HG03521 (cell line): ENCODE data around the gene IPO4.
A peak's percentile ranks its signal among the peaks of the same experiment; 100 is the strongest.
"Not testable (repeated sequence)": the region's sequence is repeated elsewhere in the genome, so short reads cannot be mapped to it uniquely, and the experiment has no call there.

Experiments used
- ATAC-seq: cut with Tn5 transposase; IDR thresholded peaks from one replicate; pipeline ENCODE4 v1.9.1; 2021; ENCODE audit warnings: mild to moderate bottlenecking, moderate library complexity; ENCODE audit not compliant: unreplicated experiment

Gene IPO4

DNA sequence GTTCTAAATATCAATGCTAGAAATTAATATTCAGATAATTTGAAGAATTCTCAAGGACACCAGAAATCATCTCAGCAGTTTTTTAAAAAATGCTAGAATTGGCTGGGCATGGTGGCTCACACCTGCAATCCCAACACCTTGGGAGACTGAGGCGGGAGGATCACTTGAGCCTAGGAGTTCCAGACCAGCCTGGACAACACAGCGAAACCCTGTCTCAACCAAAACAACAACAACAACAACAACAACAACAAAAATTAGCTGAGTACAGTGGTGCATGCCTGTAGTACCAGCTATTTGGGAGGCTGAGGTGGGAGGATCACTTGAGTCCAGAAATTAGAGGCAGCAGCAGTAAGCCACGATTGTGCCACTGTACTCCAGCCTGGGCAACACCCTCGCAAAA, 30.5 kb upstream of the IPO4 start:
- no peak for ATAC-seq

DNA sequence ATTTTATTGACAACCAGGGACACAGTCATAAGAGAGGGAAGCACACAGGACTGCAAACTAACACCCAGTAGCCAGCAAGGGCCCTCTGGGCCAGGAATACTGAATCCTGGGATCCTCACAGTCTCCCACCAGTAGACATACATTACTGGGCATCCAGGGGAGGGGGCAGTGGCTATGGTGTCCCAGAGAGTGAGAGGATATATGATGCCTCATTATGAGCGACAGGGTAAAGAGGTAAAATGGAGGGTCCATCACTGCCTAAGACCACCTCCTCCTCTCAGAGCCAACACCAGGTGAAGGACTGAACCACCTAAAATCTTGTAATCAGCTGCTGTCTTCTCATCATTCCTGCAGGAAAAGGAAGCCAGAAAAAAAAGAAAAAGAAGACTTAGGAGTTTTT, 28.3 kb upstream of the IPO4 start:
- not testable (repeated sequence) for ATAC-seq

DNA sequence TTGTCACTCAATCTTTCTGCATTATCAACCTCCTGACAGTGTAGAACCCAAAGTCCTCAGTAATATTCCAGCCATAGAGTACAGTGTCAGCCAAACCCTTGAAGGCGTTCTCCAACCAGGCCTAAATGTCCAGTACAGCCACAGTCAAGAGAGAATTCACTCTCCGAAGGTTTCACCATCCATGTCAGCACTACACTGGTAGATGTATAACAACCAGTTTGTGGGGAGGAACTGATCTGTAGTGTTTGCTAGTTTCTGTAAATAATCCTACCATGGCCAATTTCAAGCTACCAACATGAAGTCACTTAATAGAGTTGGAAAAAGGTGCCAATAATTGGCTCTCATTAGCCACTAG, 27.7 kb upstream of the IPO4 start:
- ATAC-seq = no peak

DNA sequence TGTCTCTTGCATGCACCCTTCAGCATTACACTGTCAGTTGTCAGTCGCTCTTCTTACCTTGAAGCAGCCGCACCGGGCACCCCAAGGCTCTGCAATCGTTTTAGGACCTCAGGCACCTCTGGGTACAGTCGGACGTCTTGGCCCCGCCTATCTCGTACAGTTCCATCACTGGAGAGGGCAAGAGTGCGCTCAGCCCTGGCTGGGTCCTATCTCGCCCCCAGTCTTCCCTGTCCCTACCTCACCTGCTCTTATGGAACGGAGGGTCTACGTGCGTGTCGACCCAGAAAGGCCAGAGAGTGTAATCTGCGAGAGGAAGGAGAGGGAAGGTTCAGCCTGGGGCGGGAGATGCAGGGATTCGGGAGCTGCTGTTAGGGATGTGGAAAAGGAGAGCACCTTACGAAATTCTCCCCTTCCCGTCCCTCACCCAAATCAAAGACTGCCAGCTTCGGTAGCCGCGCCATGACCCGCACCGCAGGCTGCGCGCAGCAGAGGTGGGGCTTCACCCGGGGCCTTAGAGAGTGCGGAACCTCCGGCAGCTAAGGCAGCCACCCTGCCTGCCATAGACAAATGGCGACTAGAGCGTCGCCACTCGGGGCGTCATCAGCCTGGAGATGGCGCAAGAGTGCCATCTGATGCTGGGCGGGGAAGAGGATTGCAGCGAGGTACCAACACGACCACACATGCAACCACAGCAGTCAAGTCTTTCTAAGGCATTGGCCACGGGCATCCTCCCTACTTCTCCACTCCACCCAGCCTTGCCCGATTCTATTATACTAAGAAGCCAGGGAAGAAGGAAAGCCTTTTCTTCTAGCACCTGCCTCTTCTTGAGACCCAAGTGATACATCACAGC, 27.1 kb upstream of the IPO4 start, which contains the start of gene MDP1:
MDP1 (minus strand) TSS at position 572 of the 850 bp plus-strand sequence; CDS start at position 461, 111 bp downstream.
- peak; percentile 47 for ATAC-seq

DNA sequence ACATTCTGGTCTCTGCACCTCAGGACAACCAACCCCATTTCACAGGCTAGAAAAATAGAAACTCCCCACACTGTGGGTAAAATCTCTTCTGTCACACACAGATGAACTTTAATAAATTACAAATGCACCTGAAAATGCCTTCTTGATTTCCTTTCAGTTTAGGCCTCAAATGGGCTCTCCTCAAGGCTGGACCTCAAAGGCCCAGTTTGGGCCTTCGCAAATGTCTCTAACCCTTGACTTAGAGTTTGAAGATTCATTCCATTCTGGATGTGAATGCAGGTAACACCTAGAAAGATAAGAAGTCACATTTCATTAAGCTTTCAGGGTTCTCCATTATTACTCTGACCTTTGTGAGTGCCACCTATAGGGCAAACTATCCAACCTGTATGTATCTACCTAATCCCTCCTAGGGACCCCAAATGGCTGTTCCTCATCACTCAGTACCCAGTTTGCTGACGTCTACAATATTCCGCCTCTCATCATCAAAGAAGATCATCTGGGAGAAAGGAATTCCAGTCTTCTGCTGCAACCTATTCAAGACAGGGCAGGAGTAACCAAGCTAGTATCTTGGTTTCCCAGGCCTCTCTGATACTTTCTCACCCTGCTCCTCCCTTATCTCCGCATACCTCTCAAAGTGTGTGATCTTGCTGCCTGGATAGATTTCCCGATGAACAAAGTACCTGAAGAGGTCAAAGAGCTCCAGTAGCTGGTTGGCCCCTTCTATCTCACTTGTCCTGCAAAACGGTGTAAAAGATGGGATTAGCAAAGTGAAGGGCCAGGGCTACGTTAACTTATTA, 25.4 kb upstream of the IPO4 start:
- no peak for ATAC-seq

DNA sequence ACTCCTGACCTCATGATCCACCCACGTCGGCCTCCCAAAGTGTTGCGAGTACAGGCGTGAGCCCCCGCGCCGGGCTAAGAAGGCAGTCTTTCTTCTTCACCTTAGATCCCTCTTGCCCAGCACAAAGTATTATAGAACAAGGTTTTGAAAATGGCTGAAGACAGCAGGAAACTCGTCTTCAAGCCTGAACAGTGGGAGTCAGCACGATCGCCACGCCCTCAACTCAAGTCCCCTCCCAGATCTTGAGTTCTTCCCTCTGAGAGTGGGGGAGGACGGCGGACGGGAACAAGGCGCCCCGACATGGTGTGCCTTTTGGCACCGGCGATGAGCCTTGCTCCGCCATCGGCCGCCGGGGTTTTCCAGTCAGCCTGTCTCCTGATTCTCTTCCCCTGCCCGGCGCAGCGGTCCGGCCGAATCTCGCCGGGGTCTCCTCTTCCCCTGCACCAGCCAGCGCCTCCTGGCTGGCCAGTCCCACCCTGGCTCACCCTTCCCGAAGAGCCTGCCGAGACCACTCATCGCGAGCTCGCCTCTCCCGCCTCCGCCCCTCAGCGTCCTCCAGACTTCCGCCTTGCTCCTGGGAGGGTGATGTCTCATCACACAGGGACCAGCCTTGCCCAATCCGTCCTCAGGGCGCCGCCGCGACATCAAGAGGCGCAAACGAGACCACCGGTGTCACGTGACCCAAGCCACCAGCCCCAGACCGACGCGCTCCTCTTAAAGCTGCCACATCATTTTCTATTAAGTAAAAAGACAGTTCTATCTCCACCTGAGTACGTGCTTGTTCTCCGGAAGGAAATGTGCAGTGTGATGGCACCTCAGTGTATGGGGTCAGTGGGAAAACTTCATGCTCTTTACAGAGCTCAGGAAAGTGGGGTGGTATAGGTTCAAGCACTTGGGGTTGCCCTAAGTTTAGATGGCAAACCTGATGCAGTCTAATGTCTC, 24.6 kb upstream of the IPO4 start, which contains the start of gene CHMP4A:
CHMP4A (minus strand) TSS at position 565 of the 942 bp plus-strand sequence; CDS start at position 516, 49 bp downstream.
- peak; percentile 82 for ATAC-seq

DNA sequence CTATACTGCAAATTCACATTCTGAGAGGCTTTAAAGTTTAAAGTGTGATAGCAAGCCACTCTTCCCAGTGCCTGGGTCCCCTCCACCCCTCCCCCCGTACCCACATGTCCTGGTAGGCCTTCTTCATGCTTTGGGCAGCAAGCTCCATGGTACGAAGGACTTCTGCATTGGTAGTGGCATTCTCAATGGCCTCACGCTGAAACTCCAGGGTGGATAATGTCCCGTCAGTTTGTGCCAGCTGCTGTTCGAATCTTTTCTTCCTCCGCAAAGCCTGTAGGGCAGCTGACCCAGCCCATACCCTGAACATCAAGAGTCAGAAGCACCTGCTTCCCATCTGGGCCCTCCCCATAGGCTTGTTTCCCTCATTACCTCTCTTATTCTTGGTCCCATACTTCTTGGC, 22.7 kb upstream of the IPO4 start:
- no peak for ATAC-seq

DNA sequence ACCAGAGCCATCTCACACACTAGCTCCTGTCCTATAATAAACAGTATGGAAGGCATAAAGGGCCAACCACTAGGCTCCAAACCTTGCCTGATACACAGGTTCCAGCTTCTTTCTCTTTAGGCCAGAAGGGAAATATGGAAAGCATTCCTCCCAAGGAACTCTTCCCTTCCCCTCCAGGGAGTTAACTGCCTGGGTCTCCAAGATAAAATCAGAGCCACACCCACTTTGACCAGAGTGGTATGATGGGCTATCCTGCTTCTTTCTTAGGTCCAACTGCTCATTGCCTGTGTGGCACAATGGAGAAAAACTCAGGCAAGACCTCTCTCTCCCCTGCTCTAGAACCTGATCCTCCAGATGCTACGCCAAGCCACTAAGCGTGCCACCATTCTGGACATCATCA, 19.0 kb upstream of the IPO4 start:
- no peak for ATAC-seq

DNA sequence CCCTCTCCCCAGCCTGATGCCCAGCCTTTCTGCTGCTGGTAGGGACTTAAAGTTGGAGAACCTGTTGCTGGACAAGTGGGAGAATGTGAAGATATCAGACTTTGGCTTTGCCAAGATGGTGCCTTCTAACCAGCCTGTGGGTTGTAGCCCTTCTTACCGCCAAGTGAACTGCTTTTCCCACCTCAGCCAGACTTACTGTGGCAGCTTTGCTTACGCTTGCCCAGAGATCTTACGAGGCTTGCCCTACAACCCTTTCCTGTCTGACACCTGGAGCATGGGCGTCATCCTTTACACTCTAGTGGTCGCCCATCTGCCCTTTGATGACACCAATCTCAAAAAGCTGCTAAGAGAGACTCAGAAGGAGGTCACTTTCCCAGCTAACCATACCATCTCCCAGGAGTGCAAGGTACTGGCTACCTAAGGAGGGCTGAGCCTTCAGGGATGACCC, 18.5 kb upstream of the IPO4 start:
- no peak for ATAC-seq

DNA sequence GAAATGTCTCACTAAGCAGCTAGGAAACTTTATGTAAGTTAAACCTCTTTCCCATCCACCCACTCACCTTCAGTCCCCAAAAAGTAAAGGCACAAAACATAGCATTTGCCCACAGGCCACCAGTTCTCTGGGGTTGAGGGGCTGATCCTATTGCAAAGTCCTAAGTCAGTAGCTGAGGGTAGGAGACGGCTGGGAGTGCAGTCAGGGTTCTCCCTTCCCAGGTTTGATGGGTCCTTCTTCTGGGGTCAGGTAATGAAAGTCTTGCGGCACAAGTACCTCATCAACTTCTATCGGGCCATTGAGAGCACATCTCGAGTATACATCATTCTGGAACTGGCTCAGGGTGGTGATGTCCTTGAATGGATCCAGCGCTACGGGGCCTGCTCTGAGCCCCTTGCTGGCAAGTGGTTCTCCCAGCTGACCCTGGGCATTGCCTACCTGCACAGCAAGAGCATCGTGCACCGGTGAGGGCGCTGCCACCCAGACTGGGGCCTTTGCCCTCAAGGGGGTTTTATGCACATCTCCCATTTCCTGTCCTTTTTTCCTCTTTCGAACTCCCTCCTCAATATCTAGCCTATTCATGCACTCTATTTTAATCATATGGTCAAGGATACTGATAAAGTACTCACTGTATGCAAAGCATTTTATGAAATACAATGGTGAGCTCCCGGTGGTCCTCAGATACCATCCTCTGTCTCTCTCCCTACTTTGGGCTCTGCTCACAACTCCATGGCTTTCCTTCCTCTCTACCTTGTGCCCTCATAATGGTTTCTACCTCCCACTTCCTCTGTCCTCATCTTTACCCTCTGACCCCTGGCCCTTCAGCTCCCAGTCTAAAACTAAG, 17.9 kb upstream of the IPO4 start:
- ATAC-seq = no peak

DNA sequence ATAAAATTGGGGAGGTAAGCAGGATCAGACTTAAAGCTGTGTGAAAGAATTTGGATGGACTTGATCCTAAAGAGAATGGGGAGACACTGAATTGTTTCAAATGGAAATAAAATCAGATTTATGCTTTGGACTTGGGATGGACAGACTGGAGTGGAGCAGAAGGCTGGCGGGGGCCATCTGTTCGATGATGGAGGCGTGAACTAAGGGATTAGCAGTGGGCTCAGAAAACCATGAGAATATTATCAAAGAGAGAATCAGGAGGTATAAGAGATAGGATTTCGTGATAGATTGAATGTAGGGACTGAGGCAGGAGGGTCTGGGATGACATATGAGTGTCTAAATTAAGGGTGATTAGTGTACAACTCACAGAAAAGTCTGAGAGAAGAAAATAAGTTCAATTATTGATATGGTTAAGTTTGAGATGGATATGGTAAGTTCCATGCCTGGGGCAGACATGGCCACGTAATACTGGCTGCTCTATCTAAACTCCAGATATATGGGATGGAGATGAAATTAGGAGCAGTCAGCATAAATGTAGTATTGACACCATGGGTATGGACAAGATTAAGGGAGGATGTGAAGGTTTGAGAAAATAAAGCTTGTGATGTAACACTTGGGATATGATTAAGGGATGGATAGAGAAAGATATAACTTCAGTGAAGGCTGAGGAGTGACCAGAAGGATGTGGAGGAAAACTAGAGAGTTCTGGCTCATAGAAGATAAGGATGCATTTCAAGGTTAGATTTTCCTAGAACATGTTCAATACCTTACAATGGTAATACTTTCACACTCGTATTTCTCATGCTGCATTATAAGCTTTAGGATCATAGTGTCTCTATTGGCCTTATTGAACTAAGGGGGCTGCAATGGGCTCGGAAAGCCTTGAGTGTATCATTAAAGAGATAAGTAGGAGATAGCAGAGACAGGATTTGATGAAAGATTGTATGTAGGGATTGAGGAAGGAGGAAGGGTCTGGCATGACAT, 15.8 kb upstream of the IPO4 start:
- no peak for ATAC-seq

DNA sequence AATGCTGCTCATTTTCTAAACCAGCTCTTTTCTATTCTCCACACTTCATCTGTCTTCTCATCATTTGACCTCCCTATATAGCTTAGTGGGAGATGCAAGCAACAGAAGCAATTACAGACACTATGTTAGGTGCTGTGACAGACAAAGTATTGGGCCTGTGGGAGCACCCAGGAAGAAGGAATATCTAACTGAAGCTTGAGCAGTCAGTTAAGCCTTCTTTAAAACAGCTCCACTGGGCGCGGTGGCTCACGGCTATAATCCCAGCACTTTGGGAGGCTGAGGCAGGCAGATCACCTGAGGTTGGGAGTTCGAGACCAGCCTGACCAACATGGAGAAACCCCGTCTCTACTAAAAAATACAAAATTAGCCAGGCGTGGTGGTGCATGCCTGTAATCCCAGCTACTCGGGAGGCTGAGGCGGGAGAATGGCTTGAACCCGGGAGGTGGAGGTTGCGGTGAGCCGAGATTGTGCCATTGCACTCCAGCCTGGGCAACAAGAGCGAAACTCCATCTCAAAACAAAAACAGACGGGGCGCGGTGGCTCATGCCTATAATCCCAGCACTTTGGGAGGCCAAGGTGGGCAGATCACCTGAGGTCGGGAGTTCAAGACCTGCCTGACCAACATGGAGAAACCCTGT, 14.8 kb upstream of the IPO4 start:
- not testable (repeated sequence) for ATAC-seq

DNA sequence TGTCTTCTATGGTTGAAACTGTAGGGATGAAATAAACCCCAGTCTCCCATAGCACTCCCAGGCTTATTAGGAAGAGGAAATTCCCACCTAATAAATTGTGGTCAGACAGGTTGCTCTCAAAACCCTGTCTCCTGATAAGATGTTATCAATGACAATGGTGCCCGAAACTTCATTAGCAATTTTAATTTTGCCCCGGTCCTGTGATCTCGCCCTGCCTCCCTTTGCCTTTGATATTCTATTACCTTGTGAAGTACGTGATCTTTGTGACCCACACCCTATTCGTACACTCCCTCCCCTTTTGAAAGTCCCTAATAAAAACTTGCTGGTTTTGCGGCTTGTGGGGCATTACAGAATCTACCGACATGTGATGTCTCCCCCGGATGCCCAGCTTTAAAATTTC, 13.9 kb upstream of the IPO4 start:
- not testable (repeated sequence) for ATAC-seq

DNA sequence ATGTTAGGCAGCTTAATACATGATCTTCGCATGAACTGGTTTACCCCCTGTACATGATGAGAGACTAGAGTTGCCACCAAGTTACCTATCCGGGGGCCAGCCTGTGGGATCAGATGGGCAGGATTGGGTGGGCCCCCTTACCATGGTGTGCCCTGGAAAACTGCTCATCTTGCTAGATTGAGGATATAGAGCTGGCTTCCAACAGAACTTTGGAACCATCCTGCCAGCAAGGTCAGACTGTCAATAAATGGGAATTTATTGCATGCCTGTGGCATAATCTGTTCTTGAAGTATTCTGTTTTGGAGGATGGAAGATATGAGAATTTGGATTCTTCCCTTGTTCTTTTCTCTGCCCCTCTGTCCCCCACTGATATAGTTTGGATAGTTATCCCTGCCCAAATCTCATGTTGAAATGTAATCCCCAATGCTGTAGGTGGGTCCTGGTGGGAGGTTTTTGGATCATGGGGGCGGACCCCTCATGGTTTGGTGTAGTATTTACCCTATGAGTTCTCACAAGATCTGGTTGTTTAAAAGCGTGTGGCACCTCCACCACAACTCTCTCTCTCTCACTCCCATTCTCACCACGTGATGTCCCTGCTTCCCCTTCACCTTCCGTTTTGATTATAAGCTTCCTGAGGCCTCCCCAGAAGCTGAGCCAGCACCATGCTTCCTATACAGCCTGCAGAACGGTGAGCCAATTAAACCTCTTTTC, 10.4 kb upstream of the IPO4 start:
- ATAC-seq = no peak

DNA sequence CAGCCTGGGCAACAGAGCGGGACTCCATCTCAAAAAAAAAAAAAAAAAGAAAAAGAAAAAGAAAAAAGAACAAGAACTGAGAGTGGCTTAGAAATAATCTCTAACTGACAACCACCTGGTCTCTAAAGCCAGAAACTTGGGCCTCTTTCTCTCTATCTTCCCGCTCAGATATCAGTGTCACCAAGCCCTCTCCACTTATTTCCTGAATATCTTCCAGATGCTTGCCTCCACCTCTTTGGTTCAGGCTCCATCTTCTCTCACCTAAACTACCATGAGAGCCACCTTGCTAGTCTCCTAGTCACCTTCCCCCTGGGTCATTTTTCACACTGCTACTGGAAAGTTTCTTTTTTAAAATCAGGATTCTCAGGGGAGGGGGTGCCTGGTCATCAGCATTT, 8.4 kb upstream of the IPO4 start:
- no peak for ATAC-seq

DNA sequence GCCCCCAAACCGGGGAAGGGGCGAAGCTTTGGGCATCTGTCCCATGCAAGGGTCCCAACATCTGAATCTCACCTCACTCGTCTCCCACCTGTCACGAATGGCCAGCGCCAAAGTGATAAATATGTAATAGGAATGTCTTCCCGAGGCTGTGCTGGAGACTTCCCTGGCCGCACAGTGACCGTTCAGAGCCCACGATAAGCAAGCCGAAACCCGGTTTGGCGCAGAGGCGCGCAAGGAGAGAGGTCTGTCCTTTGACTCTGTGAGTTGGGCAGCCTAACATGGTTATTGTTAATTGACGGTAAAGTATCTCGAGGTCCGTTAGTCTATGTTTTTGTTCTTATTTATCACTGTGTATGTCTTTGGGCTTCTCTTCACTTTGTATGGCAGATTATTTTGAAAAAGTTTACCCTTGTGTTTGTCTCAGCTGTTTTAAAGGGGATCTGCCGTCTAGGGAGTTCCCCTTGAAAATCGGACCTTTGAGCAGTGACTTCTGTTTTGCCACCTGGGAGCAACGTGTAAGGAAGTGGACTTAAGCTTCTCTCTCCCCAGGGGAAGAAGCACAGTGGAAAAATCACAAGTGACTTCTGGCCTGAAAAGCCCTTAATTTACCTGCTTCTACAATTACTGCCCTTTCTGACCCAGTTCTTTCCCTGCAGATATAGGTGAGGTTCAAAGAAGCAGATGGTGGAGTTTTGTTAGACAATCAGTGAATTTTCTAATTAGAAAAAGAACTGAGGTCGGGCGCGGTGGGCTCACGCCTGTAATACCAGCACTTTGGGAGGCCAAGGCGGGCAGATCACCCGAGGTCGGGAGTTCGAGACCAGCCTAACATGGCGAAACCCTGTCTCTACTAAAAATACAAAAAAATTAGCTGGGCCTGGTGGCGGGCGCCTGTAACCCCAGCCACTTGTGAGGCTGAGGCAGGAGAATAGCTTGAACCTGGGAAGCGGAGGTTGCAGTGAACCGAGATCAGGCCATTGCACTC, 7.7 kb upstream of the IPO4 start:
- ATAC-seq = peak; percentile 14
